Activated CD8-positive, alpha-beta memory T cell treated with anti-CD3 and anti-CD28 coated beads, Interleukin-2, amount 50 U/mL, for 1 hour (primary cell): Measurements from ENCODE around the gene SURF1.
"Not testable (repeated sequence)": the region's sequence is repeated elsewhere in the genome, so short reads cannot be mapped to it uniquely, and the experiment has no call there.

Experiments
- DNase-seq: peaks from one replicate; pipeline ENCODE4 v3.0.0-alpha.2; 2020; ENCODE audit errors: extremely low read depth

The SURF1 gene, protein sequence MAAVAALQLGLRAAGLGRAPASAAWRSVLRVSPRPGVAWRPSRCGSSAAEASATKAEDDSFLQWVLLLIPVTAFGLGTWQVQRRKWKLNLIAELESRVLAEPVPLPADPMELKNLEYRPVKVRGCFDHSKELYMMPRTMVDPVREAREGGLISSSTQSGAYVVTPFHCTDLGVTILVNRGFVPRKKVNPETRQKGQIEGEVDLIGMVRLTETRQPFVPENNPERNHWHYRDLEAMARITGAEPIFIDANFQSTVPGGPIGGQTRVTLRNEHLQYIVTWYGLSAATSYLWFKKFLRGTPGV

GRCh38 chr9:133356391-133357091 lies at the start of gene SURF1, which contains the start of gene SURF2:
TSS of gene SURF1 (minus strand) at chr9:133356487. CDS start at chr9:133356453, 34 bp downstream.
TSS of gene SURF2 (plus strand) at chr9:133356550. CDS start at chr9:133356593, 43 bp downstream.
- DNase-seq, result no peak

DNA sequence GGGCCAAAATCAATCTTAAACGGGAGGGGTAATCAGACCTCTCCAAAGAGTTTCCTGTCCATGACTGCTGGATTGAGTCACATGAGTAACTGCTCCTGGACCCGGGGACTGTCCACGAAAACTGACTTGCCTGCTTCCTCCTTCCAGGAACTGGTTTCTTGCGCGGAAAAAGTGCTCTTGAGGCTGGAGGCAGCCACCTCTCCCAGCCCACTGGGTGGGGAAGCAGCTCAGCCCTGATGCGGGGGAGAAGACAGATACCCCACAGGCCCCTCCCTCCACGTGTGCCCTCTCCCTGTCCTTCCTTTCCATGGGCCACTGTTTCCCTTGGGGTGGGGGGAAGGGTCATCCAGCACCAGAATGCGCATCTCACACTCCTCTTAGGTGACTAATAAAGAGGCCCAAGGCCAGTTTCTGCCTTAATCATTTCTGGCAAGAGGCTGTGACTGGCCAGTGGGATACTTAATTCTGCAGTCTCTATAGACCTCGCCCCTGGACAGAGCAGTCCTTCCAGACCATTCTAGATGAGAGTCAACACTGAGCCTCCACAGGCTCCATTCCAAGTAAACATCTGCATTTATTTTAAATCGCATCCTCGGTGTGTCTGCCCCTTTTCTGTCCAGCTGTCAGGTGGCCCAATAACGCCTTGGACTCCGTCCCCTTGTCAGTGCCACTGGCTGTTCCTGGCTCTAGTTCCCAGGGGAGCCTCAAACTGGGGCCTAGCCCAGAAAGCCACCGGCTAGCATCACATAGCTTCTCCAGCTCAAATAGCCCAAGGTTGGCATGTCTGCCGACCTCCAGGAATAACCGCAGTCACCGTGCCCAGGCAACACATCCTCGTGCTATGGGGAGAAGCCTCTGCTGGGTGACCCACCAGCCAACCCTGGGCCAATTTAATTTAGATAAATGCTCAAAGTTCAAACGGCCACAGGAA lies 49.5 kb upstream of the SURF1 start:
- DNase-seq, result no peak

DNA sequence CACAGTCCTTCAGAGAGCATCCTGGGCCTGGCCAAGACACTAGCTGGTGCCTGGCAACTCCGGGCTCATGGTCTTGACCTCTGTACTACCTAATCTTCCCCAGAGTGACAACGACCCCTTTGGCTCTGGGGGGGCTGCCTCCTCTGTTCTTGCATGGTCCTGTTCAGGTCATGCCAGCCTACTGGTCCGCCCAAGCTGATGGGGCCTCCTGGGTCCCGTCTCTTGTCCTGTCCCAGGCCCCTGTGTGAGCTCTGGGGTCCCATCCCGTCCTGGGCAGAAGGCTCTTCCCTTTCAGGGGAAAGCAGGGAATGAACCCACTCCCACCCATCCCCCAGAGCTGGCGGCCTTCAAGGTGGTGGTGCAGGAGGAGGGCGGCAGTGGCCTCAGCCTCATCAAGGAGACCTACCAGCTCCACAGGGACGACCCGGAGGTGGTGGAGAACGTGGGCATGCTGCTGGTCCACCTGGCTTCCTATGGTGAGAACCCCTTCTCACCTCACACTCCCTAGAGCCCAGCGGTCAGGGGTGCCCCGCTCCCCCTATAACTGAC lies 48.2 kb upstream of the SURF1 start:
- DNase-seq, result no peak

GRCh38 chr9:133403766-133404453 lies 47.6 kb upstream of the SURF1 start:
- peak; percentile 41 for DNase-seq

DNA sequence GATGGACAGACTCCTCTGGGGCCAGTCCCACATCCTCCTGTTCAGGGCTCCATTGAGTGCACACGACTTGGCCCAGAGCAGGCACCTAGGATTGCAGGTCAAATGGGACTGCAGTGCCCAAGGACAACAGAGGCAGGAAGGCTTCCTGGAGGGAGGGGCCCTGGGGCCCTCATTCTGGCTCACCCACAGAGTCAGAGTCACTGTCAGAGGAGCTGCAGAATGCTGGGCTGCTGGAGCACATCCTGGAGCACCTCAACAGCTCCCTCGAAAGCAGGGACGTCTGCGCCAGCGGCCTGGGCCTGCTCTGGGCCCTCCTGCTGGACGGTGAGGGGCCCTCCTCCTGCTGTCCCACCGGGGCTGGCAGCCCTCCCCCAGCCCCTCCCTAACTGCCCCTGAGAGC lies 46.4 kb upstream of the SURF1 start:
- DNase-seq, result no peak

- DNase-seq, result no peak
These were observed 45.3 kb upstream of the SURF1 start for GRCh38 chr9:133401588-133401987.

DNA sequence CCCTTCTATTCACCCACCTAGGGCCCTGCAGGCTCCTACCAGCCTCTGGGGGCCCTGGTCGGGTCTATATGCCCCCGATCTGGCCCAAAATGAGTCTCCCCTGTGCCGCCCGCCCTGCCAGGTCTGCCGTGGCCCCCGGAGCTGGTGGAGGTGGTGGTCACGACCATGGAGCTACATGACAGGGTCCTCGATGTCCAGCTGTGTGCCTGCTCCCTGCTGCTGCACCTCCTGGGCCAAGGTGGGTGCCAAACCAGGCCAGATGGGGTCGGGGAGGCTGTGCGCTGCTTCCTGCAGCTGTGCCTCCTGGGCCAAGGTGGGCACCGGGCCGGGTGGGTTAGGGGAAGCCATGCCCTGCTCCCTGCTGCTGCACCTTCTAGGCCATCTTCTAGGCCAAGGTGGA lies 44.0 kb upstream of the SURF1 start:
- no peak for DNase-seq

DNA sequence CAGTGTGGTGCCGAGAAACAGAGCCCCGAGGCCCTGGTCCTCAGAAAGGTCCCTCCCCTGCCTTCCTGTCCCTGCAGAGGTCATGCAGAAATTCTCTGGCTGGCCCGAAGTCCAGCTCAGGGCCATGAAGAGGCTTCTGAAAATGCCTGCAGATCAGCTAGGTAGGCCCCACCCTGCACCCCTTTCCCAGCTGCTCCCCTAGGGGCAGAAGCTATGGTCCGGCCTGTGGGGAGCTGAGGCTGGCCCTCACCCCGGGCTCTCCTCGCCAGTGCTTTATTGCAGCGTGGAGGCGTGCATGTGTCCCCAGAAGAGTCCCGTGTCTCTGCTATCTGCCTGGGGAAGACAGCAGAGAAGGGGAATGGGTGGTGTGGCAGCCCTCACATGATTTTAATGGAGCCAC lies 41.6 kb upstream of the SURF1 start:
- no peak for DNase-seq

- DNase-seq, result no peak
These were observed 41.1 kb upstream of the SURF1 start for GRCh38 chr9:133397370-133397769.

GRCh38 chr9:133396952-133397351 lies 40.7 kb upstream of the SURF1 start:
- no peak for DNase-seq

GRCh38 chr9:133394687-133395271 lies 38.5 kb upstream of the SURF1 start:
- no peak for DNase-seq

DNA sequence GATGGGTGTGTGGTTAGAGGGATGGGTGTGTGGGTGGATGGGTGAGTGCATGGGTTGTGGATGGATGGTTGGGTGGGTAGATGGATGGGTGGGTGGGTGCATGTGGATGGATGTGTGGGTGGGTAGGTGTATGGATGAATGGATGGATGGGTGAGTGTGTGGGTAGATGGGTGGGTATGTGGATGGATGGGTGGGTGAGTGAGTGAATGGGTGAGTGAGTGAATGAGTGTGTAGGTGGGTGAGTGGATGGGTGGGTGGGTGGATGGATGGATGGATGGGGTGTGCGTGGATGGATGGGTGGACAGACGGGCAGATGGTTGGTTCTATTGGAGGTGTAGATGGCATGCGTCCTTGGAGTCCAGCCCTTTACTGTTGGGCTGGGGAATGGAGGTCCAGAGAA lies 37.1 kb upstream of the SURF1 start:
- DNase-seq, result no peak

DNA sequence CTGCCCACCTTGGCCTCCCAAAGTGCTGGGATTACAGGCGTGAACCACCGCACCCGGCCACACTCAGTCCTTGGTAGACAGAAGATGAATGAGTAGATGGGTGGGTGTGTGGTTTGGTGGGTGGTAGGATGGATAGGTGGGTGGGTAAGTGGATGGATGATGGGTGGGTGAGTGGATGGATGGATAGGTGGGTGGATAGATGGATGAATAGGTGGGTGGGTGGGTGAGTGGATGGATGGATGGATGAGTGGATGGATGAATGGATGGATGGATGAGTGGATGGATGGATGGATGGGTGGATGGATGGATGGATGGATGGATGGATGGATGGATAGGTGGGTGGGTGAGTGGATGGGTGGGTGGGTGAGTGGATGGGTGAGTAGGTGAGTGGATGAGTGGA lies 36.0 kb upstream of the SURF1 start:
- DNase-seq, result not testable (repeated sequence)

DNA sequence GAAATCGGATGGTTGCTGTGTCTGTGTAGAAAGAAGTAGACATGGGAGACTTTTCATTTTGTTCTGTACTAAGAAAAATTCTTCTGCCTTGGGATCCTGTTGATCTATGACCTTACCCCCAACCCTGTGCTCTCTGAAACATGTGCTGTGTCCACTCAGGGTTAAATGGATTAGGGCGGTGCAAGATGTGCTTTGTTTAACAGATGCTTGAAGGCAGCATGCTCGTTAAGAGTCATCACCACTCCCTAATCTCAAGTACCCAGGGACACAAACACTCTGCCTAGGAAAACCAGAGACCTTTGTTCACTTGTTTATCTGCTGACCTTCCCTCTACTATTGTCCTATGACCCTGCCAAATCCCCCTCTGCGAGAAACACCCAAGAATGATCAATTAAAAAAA lies 35.2 kb upstream of the SURF1 start:
- not testable (repeated sequence) for DNase-seq

DNA sequence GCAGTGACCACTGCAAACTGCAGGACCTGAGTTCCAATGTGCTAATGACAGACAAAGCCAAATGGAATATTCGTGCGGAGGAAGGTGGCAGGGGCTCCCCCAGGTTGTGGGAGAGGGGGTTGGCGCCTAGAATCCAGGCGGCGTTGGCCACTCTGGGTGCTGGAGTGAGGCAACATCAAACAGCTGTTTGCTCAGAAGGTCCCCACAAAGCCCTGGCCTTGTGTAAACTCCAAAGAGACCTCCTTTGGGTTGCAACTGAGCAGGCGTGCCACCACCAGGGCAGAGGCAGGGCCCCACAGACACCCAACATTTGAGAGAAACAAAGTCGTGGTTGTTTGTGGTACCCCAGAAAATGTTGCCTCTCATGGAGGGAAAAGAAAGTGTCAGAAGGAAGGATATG lies 34.4 kb upstream of the SURF1 start:
- DNase-seq, result no peak

DNA sequence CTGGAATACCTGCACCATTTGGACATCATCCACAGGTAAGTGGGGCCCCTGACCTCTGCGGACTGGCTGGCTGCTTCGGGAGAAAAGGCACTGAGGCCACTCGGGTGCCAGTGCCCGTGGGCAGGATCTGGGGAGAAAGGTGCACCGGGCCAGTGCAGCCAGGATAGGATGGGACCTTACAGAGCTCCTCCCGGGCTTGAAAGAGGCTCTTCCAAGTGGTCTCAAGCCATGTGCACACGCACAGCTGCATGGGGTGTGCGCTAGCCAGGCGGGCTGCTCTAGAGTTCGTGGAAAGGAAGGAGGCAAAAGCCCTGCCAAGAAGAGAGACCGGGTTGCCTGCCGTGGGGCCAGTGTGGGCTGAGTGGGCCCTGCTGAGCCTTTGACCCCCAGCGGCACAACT lies 33.3 kb upstream of the SURF1 start:
- DNase-seq, result no peak

GRCh38 chr9:133389025-133389557 lies 32.8 kb upstream of the SURF1 start:
- DNase-seq, result no peak

DNA sequence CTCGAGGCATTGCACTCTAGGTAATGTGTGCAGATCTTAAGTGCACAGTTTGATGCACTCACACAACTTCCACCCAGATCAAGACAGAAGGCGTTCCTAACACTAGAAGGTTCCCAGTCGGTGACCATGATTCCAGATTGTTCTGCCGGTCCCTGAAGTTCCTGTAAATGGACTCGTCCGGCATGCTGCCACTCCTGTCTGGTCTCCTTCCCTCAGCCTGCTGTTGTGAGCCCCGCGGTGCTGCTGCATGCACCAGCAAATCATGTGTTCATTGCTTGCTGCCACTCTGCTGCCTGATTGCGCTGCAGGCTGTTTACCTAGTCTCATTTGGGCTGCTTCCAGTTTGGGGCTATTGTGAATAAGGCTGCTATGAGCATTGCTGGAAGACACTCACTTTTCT lies 31.4 kb upstream of the SURF1 start:
- DNase-seq, result no peak

- DNase-seq, result no peak
These were observed 30.1 kb upstream of the SURF1 start for GRCh38 chr9:133386338-133386737.

DNA sequence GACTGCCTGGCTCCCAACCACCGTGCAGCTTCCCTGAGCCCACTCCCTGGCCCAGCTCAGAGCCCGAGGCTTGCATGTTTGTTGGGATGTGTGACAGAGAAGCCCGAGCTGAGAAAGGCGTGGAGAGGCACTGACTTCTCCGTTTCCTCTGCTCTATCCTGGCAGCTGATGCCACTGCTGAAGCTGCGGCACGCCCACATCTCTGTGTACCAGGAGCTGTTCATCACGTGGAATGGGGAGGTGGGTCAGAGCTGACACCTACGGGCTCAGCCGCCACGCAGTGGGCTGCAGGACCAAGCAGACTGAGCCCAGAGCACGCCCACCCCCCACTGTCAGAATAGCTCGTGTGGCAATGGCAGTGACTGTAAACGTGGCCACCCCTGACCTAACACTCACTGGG lies 29.2 kb upstream of the SURF1 start:
- no peak for DNase-seq
